Tibial nerve (tissue), 3 donors: ENCODE measurements around the gene ADRM1.

Experiments used
- CTCF ChIP-seq, 5 experiments: fragments of 200-600 bp in 3 of 5; fragments of 450-650 bp in 2 of 5; sonication (generic) in 3 of 5; IDR thresholded peaks; one replicate each; pipeline ENCODE4 v1.5.1; 2016 to 2019; ENCODE audit warnings: antibody characterized with exemption in 5 of 5, mild to moderate bottlenecking in 3 of 5, moderate library complexity in 2 of 5
- POLR2A ChIP-seq, 2 donors: fragments of 450-650 bp; IDR thresholded peaks; one replicate each; pipeline ENCODE4 v1.6.1; 2017; ENCODE audit warnings: antibody characterized with exemption in 2 of 2, mild to moderate bottlenecking in 2 of 2, moderate library complexity in 2 of 2

- TF ChIP-seq CTCF (IDR thresholded peaks at IDR 0.05) (no peak), POLR2A (IDR thresholded peaks at IDR 0.05) (no peak)
Observed at GRCh38 chr20:62287129-62287528, 15.7 kb upstream of the ADRM1 start.
